NCI-H1436 treated with DMSO at 0.1 percent for 48 hours (cell line): ENCODE measurements around the gene TTC29.
"Not testable (repeated sequence)": the region's sequence is repeated elsewhere in the genome, so short reads cannot be mapped to it uniquely, and the experiment has no call there.

ENCODE experiments used
- DNase-seq: peaks from one replicate; lab custom pipeline; 2025; lab: John Stamatoyannopoulos, UW

The TTC29 gene

DNA sequence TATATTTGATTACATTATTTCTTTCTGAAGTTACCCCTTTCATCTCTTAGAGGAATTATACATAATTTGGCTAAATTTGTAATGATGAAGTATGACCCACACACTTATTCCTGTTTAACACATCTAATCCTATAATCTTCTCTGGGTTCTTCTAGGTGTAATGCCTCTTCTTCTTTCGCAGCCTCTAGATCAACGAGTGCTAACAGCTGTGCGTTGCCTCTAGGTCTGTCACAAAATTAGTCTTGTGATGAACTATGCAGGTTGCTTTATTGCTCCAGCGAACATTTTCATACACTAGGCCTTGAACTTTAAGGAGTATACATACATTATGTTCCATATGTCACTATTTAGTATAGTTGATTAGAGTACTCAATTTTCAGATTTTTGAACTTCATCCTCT lies 89.9 kb downstream of the TTC29 start:
- no peak for DNase-seq

DNA sequence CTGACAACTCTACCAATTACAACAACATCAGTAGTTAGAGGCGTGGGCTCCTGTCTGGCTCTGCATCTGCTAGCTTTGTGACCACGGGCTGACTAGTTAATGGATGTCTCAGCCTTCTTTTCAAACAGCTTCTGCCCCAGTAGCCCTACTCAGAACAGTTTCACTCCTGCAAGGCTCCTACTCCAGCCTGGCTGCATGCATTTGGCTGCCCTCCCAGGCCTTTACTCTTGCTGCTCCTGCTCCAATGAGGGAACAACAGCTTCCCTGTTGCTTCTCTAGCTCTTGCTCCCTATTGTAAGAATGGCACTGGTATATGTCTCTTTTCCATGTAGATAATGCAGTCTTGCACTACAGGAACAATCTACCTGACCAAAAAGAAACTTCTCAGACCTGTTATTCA lies 93.3 kb downstream of the TTC29 start:
- no peak for DNase-seq

DNA sequence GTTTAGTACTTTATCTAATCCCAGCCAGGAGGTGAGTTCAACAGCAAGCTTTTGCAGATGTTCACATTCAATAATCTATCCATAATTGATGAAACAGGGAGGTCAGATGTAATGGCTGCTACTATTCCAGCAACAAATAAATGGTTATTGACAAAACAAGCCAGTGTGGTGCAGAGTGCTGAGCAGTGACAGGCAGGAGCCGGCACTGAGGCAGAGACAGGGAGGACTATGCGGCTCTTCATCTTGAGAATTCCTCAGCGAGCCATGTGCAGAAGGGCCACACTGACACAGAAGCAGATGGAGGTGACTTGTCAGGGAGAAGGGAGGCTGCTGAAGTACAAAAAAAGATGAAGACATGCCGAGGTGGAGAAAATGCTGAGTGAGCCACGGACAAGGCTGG lies 98.3 kb downstream of the TTC29 start:
- no peak for DNase-seq

DNA sequence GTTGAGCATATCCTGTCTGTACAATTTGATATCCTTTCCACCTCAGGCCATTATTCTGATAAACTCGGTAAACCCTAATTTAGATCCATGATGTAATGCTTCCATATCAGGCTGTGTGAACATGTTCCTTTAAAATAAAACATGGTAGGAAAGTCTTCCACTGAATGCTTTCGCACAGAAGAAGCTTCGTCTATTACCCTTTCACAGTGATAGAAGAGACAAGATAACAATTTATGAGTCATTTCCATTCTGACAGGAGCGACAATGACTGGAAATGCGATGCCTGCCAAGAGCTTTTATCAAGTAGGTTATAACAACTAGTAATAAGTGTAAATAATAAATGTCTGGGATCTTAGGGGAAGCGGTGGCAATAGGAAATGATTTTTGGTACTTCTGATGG lies 98.8 kb downstream of the TTC29 start:
- no peak for DNase-seq

DNA sequence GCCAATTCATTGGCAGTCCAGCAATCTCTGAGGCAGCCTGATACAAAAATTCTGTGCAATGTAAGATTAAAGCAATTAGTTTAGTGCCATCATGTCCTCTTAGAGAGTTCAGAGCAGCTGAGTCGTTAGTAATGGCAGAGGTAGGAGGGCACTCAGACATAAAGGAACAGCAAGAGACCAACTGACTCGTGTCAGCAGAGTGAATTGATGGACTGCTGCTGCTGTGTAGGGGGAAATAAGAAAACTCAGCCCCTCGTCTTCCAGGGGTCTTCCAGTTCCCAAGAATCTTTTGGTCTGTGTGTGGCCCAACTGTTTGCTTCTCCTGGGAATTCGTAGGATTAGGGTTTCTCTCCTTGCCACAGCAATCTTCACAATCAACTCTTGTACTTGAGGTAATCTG lies 100.9 kb downstream of the TTC29 start:
- DNase-seq, result no peak

DNA sequence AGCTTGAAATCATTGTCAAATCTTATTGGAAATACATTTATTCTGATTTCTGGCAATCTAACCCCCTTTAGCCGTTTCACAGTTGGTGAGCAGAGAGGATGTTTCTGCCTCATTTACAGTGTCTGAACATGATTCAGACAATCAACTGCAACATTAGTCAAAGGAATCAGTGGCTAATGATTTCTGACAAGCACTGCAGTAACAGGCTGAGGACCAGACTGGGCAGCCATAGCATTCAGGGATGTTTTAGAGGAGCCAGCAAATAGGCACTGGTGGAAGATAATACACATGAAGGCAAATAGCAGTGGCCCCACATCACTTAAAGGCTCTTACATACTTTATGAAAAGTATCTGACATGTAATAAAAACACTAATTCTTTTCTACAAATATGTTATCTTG lies 102.8 kb downstream of the TTC29 start:
- no peak for DNase-seq

DNA sequence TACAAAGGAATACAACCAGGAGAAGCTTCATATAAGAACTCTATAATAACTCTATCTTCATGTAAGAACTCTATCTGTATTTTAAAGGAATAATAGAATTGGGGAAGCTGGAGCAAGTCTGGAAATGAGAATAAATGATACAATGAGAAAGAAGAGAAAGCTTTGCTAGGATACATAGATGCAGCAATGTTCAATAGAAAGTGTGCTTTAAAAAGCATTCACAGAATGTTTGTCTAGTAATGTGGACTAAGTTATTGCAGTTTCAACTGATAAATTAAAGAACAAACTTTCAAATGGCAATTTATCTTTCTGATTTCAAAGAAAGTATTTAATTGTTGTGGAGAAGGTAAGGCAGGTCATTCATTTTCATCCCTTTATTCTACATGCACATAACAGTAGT lies 104.9 kb downstream of the TTC29 start:
- no peak for DNase-seq

DNA sequence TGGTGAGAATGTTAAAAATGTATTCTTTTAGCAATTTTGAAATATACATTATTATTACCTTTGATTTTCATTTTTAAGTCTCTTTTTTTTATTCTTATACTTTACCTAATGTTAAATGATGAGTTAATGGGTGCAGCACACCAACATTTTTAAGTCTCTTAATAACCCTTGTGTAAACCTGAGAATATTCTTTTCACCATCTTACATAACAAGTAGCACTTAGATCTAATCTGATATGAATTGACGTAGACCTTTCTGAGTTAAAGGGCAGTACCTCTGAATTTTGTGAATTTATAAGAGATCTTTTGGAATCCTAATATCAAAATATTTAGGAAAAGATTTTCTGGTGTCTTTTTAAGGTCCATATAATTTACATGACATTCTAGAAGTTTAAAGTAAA lies 110.6 kb downstream of the TTC29 start:
- no peak for DNase-seq

DNA sequence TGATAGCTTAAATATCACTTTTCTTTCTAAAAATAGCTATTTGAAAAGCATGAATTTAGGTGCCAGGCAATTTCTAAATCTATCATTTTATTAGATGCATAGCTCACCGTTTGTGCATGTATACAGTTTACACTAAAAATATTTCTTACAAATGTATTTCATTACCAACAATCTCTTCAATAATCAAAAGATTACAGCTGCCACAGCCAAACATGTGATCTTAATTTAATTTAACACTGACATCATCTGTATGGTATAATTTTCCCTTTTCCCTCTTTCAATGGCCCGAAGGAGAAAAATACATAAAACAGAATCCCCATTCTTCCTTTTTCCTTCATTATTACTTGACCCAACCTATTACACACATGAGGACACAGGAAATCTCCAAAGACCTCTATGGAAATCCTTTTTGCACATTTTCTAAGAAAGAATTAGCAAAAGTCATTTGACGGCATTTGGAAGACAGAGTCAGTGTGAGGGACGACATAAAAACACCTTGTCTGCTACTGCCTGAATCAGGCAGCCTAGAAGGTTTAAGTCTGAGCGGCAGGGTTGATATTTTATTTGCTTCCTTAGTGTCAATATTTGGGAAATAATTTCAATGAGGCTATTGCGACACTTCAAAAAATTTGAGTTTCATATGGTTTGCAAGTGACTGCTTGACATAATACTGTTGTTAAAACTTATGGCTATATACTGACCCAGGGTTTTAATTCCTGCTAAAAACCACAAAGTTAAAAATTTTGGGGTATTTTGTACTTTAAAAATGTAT lies 111.2 kb downstream of the TTC29 start:
- DNase-seq, result no peak

DNA sequence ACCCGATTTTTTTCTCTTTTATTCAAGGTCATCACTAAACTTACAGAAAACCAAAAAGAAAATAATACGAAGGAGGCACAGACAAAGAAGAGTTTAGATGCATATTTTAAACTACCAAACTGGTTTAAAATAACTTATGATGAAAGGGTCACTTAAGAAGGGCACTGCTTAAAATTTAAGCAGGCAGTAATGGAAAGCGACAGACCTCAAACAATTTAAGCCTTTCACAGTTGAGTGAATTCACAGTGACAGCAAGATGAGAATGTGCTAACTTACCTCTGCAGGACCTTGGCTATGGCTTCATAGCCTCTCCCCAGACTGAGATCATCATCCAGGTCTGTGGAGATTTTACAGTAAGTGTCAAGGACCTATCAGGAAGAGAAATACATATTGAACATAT lies 112.1 kb downstream of the TTC29 start:
- DNase-seq, result no peak

DNA sequence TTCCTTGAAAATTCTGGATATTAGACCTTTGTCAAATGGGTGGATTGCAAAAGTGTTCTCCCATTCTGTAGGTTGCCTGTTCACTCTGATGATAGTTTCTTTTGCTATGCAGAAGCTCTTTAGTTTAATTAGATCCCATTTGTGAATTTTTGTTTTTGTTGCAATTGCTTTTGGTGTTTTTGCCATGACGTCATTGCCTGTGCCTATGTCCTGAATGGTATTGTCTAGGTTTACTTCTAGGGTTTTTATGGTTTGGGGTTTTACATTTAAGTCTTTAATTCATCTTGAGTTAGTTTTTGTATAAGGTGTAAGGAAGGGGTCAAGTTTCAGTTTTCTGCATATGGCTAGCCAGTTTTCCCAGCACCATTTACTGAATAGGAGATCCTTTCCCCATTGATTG lies 122.7 kb downstream of the TTC29 start:
- not testable (repeated sequence) for DNase-seq

DNA sequence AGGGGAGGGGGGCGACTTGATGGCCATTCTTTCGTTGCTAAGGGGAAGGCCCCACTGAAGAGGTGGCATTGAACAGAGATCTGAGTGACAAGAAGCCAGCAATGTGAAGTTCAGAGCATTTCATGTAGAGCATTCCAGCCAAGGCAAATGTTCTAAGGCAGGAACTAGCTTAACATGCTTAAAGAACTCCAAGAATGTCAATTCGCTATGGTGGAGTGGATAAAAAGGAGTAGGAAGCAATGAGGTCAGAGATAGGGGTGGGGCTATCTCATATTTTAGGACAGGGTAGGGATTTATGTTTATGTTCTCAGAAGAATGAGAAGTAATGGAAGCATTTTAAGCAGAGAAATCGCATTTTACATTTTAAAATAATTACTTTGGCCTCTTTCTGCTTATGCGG lies 130.9 kb downstream of the TTC29 start:
- DNase-seq, result no peak

DNA sequence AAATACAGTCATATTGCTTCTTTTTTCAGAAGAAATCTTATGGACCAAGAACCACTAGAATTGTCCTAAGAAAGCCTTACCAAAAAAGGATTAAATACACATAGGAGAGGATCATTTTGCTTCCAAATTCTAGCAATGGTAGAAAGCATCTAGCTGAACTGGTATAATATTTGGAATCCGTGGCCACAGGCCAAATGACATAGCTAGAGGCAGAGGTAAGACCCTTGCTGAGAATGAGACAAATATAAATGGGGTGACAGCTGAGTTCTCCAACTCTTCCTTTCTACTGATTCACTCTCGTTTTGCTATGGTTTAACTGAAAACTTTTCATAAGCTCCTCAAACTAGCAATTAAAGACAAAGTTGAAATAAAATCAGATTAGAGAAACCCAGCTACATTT lies 150.0 kb downstream of the TTC29 start:
- no peak for DNase-seq

DNA sequence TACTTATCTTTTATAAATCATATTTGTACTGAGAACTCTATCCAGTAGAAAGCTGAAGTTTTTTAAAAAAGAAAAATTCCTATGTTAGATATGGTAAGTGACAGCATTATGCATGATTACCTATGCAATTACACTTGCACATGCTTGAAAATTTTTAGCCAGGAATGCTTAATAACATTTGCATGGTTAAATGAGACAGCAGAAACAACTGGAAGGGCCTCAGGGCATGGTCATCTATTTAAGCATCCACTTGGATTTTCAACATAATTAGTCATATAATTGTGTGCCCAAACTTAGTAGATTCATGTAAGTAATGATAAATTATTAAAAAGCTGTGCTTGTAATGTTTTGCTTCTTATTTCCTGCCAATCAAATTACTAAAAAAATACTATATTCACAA lies 151.9 kb downstream of the TTC29 start:
- DNase-seq, result no peak

DNA sequence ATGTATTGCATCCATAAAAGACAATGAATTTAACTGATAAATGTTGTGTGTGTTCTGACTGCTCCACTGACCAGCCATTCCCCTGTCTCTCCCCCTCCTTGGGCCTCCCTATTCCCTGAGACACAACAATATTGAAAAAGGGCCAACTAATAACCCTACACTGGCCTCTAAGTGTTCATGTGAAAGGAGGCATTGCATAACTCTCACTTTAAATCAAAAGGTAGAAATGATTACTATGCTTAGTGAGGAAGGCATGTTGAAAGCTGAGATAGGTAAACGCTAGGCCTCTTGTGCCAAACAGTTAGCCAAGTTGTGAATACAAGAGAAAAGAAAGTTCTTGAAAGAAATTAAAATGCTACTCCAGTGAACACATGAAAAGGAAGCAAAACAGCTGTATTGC lies 154.2 kb downstream of the TTC29 start:
- DNase-seq, result no peak

DNA sequence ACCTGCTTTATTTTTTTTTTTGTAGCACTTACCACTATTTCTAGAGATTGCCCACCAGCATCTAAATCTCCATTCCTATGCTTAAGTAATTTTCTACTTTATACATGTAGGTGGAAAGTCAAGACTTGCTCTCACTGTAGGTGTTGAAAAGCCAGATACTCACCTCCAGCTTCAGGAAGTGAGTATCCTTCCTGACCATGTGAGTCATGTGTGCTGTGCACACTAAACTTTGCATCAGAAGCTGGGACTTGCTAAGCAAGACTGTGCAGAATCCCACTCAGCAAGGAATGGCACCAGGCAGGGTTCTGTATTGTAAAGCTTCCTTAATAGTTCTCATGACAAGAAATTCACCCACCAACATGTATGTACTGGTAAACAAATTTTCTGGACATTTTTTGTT lies 155.1 kb downstream of the TTC29 start:
- DNase-seq, result no peak

DNA sequence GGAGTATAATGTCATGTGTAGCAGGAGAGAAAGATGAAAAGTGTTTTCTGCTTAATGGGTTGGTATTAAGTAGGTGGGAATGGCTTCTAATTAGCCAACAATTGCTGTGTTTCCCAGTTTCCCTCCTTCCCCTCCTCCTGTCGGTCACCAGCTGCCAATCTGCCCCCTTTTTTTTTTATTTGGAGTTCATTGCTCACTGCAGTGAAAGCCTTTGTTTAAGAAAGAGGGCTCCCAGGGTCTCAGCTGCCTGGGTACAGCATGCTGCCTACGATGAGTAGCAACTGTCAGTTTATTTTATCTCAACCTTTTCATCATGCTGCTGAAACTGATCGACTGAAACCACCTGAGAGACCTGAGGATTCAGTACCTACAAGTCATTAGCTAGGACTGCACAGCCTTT lies 157.9 kb downstream of the TTC29 start:
- no peak for DNase-seq

DNA sequence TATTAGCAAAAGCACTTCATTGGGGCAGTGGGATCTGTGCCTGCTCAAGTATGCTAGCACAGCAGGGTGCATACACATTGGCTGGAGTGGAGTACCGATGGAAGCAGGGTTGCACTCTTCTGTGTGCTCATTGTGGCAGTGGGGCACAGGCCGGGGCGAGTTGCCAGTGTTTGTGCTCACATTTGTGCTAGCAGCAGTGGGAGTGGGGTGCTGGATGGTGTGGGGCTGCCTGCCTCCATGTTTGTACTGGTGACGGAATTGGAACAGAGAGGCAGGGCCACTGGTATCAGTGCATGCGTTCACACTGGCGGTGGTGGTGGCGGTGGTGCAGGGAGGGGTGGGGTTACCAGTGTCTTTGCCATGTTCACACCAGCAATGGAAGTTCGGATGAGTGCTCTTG lies 169.0 kb downstream of the TTC29 start:
- DNase-seq, result no peak

DNA sequence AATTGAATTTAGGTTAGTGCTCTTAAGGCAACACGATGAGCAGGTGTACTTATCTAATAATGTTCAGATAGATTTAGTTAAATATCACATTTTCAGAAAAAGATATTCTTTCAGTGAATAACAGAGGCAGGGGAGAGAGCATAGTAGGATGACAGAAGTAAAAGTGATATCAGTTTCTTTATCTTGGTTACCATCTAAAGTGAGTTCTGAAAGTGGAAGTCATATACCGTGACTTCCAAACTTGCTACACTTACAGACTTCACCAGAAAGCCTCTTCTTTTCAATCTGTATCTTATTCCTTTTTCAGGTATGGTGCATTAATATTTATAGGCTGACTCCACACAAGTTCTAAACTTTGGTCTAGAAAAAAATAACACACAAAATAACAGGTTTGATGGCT lies 182.1 kb downstream of the TTC29 start:
- DNase-seq, result no peak

DNA sequence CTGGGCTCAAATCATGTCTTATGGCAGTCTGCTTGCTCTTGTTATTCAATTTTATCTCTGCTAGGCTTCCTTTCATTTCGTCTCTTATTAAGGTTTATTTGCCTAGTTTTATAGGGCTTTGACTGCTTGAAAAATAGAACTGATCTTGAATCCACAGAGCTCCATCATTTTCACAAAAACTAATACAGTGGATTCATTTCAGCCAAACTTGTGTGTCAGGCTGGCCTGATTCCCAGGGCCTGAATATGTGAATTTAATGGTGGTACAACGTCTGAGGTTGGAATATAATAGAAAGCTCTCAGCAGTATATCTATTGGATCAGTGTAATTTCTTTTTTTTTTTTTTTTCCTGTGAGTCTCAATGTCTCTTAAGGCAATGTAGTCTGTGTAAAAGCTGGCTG lies 183.6 kb downstream of the TTC29 start:
- DNase-seq, result no peak

DNA sequence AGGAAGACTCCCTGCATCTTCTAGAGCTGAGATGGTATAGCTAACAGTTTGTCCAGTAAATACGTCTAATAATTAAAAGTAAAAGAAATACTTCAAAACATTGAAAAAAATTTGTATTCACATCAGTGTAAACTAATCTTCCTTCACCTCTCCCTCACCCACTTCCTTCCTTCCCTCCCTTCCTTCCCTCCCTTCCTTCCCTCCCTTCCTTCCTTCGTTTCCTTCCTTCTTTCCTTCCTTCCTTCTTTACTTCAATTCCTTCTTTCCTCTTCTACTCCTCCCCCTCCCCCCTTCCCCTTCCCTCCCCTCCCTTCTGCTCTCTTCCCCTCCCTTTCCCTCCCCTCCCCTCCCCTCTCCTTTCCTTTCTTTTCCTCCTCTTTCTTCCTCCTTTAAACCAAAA lies 203.2 kb downstream of the TTC29 start:
- no peak for DNase-seq

DNA sequence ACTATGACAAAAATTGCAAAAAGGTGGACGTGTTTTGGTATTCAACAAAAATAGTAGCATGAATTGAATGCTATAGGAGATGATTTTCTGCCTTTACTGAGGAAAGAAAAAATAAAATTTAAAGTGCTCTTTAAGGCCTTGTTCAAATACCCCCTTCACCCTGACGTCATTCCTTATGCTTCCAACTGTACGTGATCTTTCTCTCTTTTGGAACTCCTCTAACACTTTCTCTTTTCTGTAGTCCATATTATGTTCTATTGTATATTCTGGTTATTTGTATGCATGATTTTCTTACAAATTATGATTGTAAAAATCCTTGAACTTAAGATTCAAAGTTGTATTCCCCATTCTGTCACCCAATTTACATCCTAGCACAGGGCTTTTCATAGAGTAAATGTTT lies 206.5 kb downstream of the TTC29 start:
- no peak for DNase-seq

DNA sequence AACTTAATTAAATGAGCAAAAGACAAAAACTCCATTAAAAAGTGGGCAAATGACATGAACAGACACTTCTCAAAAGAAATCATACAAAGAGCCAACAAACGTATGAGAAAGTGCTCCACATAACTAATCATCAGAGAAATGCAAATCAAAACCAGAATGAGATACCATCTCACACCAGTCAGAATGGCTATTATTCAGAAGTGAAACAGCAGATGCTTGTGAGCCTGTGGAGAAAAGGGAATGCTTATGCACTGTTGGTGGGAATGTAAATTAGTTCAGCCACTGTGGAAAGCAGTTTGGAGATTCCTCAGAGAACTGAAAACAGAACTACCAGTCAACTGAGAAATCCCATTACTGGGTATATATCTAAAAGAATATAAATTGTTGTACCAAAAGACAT lies 222.1 kb downstream of the TTC29 start:
- not testable (repeated sequence) for DNase-seq

DNA sequence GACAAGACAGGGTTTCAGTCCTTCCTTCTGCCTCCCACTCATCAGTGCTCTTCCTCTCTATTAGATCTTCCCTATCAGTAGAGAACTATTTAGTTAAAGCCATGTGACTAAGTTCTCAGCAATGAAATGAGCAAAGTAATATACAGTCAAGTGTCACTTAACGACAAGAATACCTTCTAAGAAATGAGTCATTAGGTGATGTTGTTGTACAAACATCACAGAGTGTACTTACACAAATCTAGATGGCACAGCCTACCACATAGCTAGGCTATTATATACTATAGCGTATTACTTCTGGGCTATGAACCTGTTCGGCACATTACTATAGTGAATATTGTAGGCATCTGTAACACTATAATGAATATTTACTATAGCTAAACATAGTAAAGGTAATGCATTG lies 235.7 kb downstream of the TTC29 start:
- DNase-seq, result no peak

DNA sequence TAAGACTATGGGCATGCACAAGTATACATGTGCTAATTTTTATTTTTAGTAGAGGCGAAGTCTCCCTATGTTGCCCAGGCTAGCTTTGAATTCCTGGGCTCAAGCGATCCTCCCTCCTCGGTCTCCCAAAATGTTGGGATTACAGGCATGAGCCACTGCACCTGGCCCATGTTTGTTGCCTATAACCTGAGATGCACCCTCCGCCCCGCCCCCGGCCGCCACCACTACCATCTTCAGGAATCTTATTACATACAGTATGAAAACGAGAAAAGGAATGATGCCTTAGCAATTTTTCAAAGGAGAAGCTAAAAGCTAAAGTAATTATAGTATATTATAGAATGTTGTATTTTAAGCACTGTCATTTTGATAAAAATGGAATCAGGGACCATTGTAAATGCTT lies 245.8 kb downstream of the TTC29 start:
- DNase-seq, result no peak
